Activated T-cell treated with anti-CD3 and anti-CD28 coated beads, Interleukin-2, amount 50 U/mL, for 1 hour (primary cell): Measurements from ENCODE around the gene CPPED1.

Experiments
- DNase-seq: peaks from one replicate; pipeline ENCODE4 v3.0.0-alpha.2; 2020

The CPPED1 gene

DNA sequence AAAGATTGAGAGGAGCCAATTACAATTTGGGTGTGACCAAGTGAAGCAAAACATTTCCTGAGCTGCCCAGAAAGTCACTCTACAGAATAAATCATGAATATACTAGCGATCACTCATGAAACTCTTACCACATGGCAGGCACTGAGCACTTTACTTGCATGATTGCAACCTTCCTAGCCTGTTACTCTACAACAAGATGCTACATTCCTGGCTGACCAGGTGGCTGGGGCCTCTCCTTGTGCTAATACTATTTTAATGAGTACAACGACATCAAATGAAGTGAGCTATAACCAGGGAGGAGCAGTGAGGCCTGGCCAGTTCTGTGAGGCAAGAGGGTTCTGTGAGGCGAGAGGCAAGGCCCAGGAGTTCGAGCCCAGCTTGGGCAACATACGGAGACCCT lies 75.2 kb downstream of the CPPED1 start:
- no peak for DNase-seq

GRCh38 chr16:12724226-12724625 lies 79.5 kb downstream of the CPPED1 start:
- no peak for DNase-seq

DNA sequence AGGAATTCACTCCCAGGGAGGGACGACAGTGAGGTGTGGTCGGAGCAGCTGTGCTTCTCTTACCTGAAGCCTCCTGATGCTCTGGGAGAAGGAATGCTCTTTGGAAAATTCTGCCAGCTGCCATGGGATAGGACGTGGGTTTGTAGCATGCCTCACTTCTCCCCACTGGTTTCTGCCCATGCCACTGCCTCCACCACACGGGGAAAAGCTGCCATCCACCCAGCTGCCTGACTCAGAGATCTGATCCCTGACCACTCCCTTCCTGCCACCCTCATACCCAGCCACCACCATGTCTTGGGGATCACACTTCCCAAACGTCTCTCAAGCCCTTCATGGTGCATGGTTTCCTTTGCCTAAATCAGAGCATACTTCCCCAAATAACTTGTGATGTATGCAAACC lies 80.0 kb downstream of the CPPED1 start:
- no peak for DNase-seq

- DNase-seq = no peak
Measured at GRCh38 chr16:12721841-12722421, 81.8 kb downstream of the CPPED1 start.

DNA sequence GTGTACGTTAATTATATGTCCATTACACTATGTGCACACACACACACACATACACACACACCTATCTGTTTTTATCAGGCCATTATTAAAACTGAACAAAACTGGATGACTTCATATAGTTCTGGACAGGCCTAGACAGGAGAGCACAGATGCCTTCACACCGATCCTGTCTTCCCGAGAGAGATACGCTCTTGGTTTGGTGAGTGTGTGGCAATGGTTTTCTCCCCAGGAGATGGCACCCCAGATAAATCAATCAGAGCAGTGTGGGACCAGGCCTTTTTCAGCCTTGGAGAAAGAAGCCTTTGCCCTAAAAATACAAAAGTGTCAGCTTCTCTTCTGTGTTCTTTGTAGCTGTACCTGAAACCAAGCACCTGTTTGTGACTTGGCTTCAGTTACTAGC lies 83.7 kb downstream of the CPPED1 start:
- DNase-seq = no peak

DNA sequence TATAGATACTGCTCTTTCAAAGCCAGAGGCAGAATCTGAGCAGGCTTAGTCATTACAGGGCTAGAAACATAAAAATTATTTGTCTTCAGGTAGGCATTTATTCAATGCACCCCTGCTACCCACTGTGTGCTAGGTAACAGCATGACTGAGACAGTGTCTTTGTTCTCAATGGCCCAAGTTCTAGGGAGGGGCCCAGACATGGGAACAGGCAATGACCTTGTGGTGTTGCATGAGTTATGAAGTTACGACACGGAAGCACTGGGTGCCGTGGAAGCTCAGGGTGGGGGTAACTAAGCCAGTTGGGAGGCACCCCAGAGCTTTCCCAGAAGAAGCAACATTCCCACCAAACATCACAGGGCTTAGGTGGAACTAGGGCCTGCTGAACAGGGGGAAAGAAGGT lies 87.0 kb downstream of the CPPED1 start:
- DNase-seq = no peak

DNA sequence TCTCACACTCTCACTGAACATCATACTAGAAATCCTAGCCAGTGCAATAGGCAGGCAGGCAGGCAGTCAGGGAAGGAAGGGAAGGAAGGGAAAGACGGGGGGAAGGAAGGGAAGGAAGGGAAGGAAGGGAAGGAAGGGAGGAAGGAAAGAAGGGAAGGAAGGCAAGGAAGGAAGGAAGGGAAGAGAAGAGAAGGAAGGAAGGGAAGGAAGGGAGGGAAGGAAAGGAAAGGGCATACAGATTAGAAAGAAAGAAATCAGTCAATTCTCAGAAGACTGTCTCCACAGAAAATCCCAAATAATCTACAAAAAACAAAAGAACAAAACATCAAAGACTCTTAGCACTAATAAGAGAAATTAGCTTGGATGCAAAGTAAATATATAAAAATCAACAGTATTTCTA lies 93.9 kb downstream of the CPPED1 start:
- no peak for DNase-seq

- DNase-seq = no peak
Measured at GRCh38 chr16:12708266-12708665, 95.4 kb downstream of the CPPED1 start.

- no peak for DNase-seq
Measured at GRCh38 chr16:12706628-12707027, 97.1 kb downstream of the CPPED1 start.

GRCh38 chr16:12704492-12705111 lies 99.1 kb downstream of the CPPED1 start:
- no peak for DNase-seq

DNA sequence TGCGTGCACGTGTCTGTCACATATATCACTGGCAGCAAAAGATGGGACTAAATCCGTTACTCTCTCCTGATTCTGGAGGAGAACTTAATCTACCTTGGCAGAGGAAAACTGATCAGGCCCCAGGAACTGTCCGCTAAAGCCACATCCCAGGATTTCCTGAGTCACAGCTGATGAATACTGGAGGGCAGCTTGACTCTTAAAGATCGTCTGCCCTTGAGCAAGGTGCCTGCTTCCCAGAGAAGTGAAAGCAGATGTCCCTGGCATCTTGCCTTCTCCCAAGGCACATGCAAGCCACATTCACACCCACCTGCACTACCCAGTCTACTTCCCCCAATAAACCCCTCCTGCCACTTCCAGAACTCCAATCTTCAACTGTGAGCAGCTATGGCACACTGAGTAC lies 99.8 kb downstream of the CPPED1 start:
- DNase-seq = no peak

DNA sequence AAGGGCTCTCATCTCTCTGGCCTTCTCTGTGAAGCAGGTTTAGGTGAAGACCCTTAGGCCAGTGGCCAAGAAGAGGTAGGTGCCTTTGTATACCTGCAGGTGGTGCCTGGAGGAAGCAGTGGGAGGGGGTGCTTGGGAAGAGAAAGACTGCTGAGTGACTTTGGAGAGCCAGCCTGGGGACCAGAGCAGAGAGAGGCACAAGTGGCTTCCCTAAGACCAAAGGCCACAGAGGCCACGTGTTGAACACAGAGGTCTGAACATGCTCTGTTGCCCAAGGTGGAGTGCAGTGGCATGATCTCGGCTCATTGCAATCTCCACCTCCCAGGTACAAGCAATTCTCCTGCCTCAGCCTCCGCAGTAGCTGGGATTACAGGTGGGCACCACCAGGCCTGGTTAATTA lies 103.5 kb downstream of the CPPED1 start:
- DNase-seq = no peak

DNA sequence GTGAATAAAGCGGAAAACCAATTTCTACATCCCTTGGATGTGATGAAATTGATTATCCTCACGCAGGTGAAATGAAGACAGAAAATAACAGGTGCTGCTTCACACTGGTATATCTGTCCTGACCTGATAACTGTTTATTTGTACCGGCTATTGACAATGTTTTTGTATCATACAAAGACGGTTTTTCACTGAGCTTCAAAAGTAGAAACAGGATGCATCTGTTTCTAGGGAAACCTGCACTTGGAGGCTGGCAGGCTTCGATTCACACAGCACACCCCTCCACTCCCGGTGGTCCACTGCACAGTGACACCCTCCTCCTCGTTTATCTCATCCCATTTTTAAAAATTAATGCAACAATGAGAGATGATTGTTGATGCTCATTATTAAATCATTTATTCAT lies 104.5 kb downstream of the CPPED1 start:
- DNase-seq = no peak

GRCh38 chr16:12697437-12697836 lies 106.2 kb downstream of the CPPED1 start:
- no peak for DNase-seq

DNA sequence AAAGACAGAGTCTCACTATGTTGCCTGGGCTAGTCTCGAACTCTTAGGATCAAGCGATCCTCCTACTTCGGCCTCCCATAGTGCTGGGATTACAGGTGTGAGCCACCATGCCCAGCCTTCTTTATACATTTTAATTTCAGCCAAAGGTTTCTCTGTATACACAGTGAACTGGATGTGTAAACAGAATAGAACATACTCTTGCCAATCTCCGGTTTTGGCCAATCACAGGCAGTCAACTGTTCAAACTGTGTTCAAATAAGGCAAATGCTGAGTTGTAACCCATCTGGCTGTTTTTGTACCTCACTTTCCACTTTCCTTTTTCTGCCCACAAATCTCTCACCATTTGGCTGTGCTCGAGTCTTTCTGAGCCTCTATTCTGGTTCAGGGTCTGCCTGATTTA lies 108.2 kb downstream of the CPPED1 start:
- no peak for DNase-seq

DNA sequence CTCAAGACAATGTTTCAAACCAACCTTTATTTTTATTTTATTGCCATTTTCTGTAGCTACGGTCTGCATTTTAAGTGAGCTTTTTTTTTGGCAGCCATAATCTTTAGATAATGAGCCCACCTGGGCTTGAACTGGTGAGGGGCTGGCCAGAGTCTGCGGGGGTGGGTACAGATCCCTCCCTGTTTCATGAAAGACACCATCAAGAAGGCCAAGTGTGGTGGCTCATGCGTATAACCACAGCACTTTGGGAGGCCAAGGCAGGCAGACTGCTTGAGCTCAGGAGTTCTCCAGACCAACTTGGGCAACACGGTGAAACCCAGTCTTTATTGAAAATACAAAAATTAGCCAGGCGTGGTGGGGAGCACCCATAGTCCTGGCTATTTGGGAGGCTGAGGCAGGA lies 113.7 kb downstream of the CPPED1 start:
- no peak for DNase-seq

DNA sequence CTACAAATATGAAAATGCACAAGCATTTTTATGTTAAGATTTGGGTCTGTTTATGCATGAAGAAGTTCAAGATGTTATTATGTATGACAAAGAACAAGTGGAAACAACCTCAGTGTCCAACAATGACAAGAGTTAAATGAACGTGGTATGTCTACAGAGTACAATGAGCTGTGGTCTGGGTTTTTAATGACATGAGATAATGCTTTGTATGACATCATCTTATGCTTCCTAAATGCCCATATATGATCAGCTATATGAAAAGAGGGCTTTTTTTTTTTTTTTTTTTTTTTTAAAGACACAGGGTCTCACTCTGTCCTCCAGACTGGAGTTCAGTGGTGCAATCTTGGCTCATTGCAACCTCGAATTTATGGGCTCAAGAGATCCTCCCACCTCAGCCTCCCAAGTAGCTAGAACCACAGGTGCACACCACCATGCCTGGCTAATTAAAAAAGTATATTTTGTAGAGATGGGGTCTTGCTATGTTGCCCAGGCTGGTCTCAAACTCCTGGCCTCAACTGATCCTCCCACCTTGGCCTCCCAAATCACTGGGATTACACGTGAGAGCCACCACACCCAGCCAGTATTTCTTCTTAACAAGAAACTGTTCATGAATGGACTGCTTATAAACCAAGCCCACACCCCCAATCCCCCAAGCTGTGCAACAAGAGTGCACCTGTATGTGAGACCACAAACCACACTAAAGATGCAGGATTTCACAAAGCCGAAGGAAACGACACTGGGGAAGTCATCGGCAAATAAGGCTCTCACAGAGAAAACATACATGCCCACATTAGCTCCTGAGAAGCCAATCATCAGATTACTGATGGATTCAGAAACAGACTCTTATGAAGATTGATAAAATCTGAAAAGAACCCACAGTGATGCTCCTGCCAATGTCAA lies 114.5 kb downstream of the CPPED1 start:
- DNase-seq = no peak

DNA sequence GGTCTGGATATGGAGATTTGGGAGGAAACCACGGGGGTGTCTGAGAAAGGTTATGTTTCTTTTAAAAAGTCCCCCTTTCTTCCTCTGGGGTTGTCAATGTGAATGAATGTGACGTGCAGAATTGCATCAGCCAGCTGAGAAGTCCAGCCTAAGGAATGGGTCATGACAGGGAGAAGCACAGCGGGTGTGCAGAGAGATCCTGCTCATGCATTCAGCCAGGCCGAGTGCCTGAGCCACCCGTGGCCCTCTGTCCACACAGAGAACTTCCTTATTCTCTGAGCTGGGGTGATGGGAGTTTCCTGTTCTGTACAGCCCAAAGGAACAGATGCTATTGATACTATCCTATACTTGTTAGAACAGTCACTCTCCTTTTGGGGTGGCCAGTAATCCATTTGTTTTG lies 117.9 kb downstream of the CPPED1 start:
- DNase-seq = no peak

DNA sequence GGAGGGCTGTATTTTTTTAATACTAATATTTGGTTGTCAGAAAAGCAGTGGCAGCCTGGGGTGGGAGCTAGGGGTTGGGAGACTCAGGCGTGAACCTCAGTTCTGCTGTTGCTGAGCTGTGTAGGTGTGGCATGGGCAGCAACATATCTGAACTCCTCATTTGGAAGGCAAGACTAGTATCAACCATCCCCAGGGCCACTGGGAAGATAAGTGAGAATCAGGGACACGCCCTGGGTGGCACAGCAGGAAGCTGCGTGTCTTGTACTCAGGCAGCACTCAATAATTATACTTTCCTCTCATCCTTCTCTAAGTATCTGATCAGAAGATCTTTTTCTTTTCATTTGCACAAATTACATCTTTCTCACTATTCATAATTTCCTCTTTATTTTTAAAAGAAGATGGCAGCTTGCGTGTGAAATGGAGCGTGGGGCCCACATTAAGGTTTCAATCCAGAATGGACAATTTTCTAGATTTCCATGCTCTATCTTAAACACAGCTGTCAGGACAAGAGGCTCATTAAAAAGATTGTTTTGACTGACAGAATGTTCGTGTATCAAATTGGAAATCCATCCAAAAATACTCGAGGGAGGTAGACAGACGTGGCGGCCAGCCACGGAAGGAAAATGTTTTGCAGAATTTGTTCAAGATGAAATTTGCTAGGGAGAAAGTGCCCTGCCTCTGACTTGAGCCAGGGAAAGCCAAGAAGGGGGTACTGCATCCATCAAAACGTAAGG lies 121.1 kb downstream of the CPPED1 start:
- no peak for DNase-seq

DNA sequence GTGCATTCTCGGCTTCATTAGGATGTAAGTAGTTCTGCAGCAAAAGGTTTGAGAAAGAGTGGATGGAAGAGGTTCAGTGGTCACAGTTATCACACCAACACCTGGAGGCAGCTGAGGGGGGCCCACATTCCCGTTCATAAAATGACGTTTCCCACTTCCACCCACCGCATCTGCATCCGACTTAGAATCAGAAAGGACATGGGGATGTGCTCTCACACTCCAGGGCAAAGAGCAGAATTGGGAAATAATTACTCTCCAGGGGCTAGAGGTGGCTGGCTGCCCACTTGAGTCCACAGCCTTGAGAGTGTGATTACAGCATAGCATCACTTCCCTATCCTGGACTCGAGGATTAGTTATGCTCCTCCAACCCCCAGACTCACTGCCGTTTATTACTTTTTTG lies 122.0 kb downstream of the CPPED1 start:
- no peak for DNase-seq

DNA sequence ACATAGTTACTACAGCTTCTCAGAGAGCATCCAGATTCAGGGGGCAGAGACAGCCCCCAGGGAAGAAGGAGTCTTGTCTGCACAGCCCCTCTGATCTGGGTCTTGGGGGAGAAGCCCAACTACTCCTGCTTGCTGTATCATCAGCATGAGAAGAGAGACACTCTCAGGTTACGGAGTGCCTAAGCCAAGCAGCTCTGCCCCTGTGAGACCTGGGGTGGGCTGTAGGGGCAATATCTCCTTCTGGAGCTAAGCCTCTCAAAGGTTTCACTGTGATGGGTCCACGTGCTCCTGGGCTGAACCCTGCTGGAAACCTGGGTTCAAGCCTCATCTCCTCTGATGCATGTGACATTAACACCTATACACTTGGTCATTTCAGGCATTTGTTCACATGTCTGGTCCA lies 123.2 kb downstream of the CPPED1 start:
- no peak for DNase-seq

GRCh38 chr16:12679660-12680272 lies 123.9 kb downstream of the CPPED1 start:
- no peak for DNase-seq

GRCh38 chr16:12678983-12679382 lies 124.7 kb downstream of the CPPED1 start:
- no peak for DNase-seq
